ENCODE data around the gene NMNAT3. TPM values are rescaled to one million over a fixed set of nuclear protein-coding genes. Genes with fewer than 3 reads are reported as not detected.

The NMNAT3 gene
- total and polyA plus RNA-seq, 2 experiments from 2014 or later = 8.3 to 9.2 TPM

DNA sequence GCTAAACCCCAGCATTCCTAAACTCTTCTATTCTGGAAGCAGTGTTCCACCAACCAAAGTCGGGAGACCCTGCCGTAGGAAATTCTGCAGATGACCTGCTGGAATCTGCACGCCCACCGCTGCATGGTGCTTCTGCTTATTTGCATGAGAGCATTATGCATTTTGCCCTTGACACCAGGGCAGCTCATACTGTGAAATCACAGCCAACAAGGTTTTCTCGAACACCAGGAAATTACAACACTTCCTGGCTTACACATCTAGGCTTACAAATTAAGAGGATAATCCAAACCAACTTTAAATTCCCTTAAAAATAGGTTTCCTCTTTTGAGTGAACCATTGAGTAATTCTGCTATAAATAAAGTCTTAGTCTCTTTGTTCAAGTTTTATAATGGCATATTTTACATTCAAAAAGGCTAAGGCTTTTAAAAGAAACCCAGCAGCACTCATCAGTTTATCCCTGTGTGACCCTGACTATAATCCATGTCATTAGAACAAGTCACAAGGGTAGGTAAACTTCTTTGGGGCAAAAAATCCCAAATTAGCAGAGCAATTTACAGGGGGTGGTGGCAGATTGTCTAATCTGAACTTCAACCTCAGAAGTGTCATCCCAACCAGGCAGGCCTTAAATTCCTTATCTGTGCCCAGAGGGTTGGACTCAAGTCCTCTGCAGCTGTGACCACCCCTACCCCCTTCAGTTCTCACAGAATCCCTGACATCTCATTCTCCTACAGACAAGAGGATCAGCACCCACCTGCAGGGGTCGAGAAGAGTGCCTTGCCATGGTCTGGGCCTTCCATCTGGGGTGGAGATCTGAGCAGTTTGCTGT is 104.7 kb downstream of the NMNAT3 start:
- Mint-ChIP-seq H3K4me3 (no peak overlapping the region), H3K9me3 (peaks cover 34% of the 10 kb centered on the region), H3K4me1 (peaks cover 4% of the 10 kb centered on the region), H3K27ac (no peak overlapping the region), H3K36me3 (ENCODE audit: low read depth) (peaks cover 26% of the 10 kb centered on the region), H3K27me3 (ENCODE audit: insufficient read depth, low read depth, poor library complexity) (peaks cover 10% of the 10 kb centered on the region)
- Histone ChIP-seq H3K79me2 (replicated peaks; ENCODE audit: insufficient read depth) (no peaks in the 10 kb centered on the region), H3K4me3 (no peak overlapping the region), H3K4me2 (no peak overlapping the region), H3K27ac (ENCODE audit: low read depth) (no peak overlapping the region), H3F3A (replicated peaks; ENCODE audit: low read depth) (no peaks in the 10 kb centered on the region), H3K4me1 (ENCODE audit: insufficient read depth) (peaks cover 2% of the 10 kb centered on the region; the same call in 1 of the 2 replicates), H3K27me3 (ENCODE audit: insufficient read depth) (no peaks in the 10 kb centered on the region), H3K9me2 (ENCODE audit: insufficient read depth) (0 out of 2 replicates have a peak, but pooled peaks cover 5% of the 10 kb centered on the region), H3K36me3 (ENCODE audit: insufficient read depth) (0 out of 2 replicates have a peak, but pooled peaks cover 3% of the 10 kb centered on the region), H4K20me1 (replicated peaks; ENCODE audit: insufficient read depth) (no peaks in the 10 kb centered on the region; the same call in 1 of the 2 replicates), H2AFZ (no peak overlapping the region)
- DNase-seq (ENCODE audit: low spot score) = no peak
- TF ChIP-seq EZH2 (IDR thresholded peaks at IDR 0.05; ENCODE audit: low read depth, unreplicated experiment) (no peak), NANOG (IDR thresholded peaks at IDR 0.05; ENCODE audit: borderline replicate concordance) (no peak), ETS1 (IDR thresholded peaks at IDR 0.05) (no peak), ZNF331 (CRISPR knock-in tag; IDR thresholded peaks at IDR 0.05; ENCODE audit: low read depth) (no peak), CTCF (conservative IDR thresholded peaks at IDR 0.05; ENCODE audit: low read depth in 2 of 2) (no peak), ZNF462 (CRISPR knock-in tag; IDR thresholded peaks at IDR 0.05) (no peak), ZNF114 (CRISPR knock-in tag; IDR thresholded peaks at IDR 0.05) (no peak), POLR2AphosphoS5 (IDR thresholded peaks at IDR 0.05; ENCODE audit: low read depth) (no peak), REST (IDR thresholded peaks at IDR 0.05; ENCODE audit: unreplicated experiment) (no peak), STAT1 (IDR thresholded peaks at IDR 0.05; ENCODE audit: unreplicated experiment) (no peak), JUNB (IDR thresholded peaks at IDR 0.05; ENCODE audit: unreplicated experiment) (no peak), CREB1 (CRISPR knock-in tag; IDR thresholded peaks at IDR 0.05; ENCODE audit: low read depth) (no peak), EZH2phosphoT487 (IDR thresholded peaks at IDR 0.05; ENCODE audit: unreplicated experiment) (no peak)
- ATAC-seq = no peak

All from GM23338 (cell line).